BE2C (cell line): ENCODE data around the gene PHC1.

Experiments
- DNase-seq: peaks from one replicate; pipeline ENCODE4 v3.0.0-alpha.2; 2020
- H3K27me3 ChIP-seq: fragments of 250-450 bp; sonication (Bioruptor Pico); 2 replicates; pipeline ENCODE4 v1.5.1; 2020; ENCODE audit warnings: mild to moderate bottlenecking
- H3K36me3 ChIP-seq: fragments of 250-450 bp; sonication (Bioruptor Pico); 2 replicates; pipeline ENCODE4 v1.5.1; 2020; ENCODE audit warnings: mild to moderate bottlenecking
- H3K4me1 ChIP-seq: fragments of 250-450 bp; sonication (Bioruptor Pico); 2 replicates; pipeline ENCODE4 v1.5.1; 2020
- H3K4me3 ChIP-seq: 2 replicates; pipeline ENCODE4 v1.5.1; 2011; ENCODE audit warnings: low read depth, low read length
- H3K9me3 ChIP-seq: fragments of 250-450 bp; sonication (Bioruptor Pico); 2 replicates; pipeline ENCODE4 v1.5.1; 2020
- CTCF ChIP-seq: IDR thresholded peaks from 2 replicates; pipeline ENCODE4 v1.5.1; 2012; ENCODE audit warnings: mild to moderate bottlenecking, low read depth, low read length

Gene PHC1

GRCh38 chr12:8946733-8947132 is 32.4 kb downstream of the PHC1 start:
- no peaks in the 10 kb centered on the region for H3K9me3 ChIP-seq
- H3K27me3 ChIP-seq: no peaks in the 10 kb centered on the region
- H3K36me3 ChIP-seq: peaks cover 45% of the 10 kb centered on the region
- H3K4me3 ChIP-seq: no peak overlapping the region
- DNase-seq: no peak
- no peak for TF ChIP-seq CTCF
- H3K4me1 ChIP-seq: no peaks in the 10 kb centered on the region

- H3K4me3 ChIP-seq: peak overlapping the region; percentile 99; the same call in 1 of the 2 replicates
- no peak for DNase-seq
- peaks cover 35% of the 10 kb centered on the region for H3K36me3 ChIP-seq
- H3K9me3 ChIP-seq: no peaks in the 10 kb centered on the region
- no peak for TF ChIP-seq CTCF
- H3K27me3 ChIP-seq: no peaks in the 10 kb centered on the region
- H3K4me1 ChIP-seq: no peaks in the 10 kb centered on the region
These were observed 33.4 kb downstream of the PHC1 start for GRCh38 chr12:8947737-8948136.

DNA sequence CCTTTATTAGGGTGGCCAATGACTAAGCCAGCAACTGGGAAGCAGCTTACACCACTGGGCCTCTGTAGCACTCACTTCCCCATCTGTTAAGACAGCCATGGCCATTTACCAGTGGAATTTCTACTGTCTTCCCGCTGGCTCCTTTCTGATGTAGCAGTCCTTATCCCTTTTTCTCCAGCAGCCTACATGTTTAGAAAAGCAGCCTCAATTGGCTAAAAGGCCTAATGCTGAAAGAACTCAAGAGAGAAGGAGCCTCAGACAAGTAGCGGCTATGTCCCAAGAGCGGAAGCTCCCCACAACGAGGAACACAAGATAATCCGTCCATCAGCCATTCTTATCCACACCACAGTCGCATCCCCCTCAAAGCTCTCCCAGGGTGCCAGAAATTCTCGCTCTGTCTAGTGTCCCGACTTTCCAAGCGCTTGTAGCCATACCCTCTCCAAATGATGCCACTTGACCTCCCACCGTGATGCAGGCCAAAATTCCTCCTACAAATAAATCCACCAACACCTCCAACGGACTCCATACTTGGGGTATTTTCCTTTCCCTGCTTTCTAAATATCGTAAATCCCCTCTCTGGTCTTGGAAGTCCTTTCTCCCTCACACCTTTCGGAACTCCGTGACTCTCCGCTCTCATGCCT is 34.5 kb downstream of the PHC1 start:
- Histone ChIP-seq H3K4me1 (no peaks in the 10 kb centered on the region), H3K36me3 (peaks cover 24% of the 10 kb centered on the region), H3K4me3 (peak overlapping the region; percentile 99), H3K27me3 (no peaks in the 10 kb centered on the region), H3K9me3 (no peaks in the 10 kb centered on the region)
- no peak for DNase-seq
- no peak for TF ChIP-seq CTCF

- Histone ChIP-seq H3K36me3 (peaks cover 17% of the 10 kb centered on the region), H3K27me3 (no peaks in the 10 kb centered on the region), H3K9me3 (no peaks in the 10 kb centered on the region), H3K4me3 (peak within 1 kb of the TSS; percentile 99), H3K4me1 (no peaks in the 10 kb centered on the region)
- DNase-seq: peak; percentile 95
- peak; percentile 51 for TF ChIP-seq CTCF
These were observed 35.3 kb downstream of the PHC1 start, which contains the start of gene M6PR for GRCh38 chr12:8949342-8950220. Gene M6PR (minus strand): TSS chr12:8949645. CDS start chr12:8946404, 3,241 bp downstream.

DNA sequence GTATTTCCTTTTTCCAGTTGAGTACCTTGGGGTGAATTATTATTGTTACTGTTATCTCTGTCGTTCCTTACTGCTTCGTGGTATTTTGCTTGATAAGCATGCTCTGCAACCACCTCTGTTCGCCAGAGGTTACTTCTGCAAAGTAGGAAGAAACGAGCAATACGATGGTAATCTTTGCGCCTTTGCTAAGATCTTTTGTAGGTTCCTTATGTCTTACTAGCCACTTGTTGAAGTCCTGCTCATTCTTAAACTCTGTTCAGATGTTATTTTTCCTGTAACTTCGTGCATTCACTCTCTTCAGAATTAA is 35.9 kb downstream of the PHC1 start:
- Histone ChIP-seq H3K27me3 (no peaks in the 10 kb centered on the region), H3K36me3 (peaks cover 11% of the 10 kb centered on the region), H3K4me3 (peak overlapping the region; percentile 99), H3K9me3 (no peaks in the 10 kb centered on the region), H3K4me1 (no peaks in the 10 kb centered on the region)
- no peak for TF ChIP-seq CTCF
- DNase-seq: no peak
